ENCODE measurements around the gene VTI1A.

VTI1A gene

DNA sequence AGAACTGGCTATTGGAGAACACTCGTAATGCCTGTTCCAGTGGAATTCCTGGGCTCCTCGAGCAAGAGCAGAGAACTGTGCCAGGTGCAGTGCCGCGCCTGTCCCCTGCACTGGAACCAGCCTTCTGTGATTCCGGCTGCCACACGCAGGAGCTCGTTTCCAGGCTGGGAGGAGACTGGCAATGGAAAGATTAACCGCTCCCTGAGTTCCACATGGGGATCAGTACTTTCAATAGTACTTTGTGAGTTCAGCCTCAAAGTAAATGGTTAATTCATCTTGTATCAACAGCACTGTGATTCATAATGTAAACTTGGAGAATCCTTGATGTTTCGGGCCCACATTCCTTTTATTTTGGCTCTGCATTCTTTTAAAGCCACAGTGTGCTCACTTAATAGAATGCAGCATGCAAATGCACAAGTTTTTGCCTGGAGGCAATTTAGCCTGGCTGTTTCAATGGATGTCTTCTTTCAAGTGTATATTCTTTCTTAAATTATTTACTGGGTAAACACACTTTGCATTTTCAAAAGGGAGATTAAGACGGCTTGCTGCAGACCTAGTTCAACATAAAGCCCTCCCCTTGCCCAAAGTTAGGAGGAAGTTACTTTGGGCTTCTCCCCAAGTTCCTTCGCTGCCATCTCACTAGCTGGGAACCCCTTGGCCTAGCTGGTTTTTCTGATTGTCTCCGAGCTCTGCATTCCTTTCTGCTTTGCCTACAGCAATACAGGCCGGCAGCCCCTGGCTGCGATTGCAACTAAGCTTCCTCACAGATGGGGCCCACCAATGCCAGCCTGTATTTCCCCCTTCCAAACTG is 364.9 kb downstream of the VTI1A start:
- TF ChIP-seq, protein P1, sequence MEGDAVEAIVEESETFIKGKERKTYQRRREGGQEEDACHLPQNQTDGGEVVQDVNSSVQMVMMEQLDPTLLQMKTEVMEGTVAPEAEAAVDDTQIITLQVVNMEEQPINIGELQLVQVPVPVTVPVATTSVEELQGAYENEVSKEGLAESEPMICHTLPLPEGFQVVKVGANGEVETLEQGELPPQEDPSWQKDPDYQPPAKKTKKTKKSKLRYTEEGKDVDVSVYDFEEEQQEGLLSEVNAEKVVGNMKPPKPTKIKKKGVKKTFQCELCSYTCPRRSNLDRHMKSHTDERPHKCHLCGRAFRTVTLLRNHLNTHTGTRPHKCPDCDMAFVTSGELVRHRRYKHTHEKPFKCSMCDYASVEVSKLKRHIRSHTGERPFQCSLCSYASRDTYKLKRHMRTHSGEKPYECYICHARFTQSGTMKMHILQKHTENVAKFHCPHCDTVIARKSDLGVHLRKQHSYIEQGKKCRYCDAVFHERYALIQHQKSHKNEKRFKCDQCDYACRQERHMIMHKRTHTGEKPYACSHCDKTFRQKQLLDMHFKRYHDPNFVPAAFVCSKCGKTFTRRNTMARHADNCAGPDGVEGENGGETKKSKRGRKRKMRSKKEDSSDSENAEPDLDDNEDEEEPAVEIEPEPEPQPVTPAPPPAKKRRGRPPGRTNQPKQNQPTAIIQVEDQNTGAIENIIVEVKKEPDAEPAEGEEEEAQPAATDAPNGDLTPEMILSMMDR (conservative IDR thresholded peaks at IDR 0.05; ENCODE audit: low read depth, low read length) = no peak
- Histone ChIP-seq H3K4me1 (ENCODE audit: low read depth, poor library complexity, severe bottlenecking) (no peaks in the 10 kb centered on the region), H3K36me3 (ENCODE audit: insufficient read depth) (no peaks in the 10 kb centered on the region), H3K4me2 (no peak overlapping the region), H3K9ac (no peak overlapping the region), H4K20me1 (ENCODE audit: insufficient read depth) (no peaks in the 10 kb centered on the region), H2AFZ (ENCODE audit: low read depth) (no peak overlapping the region), H3K27me3 (ENCODE audit: insufficient read depth, low read depth) (no peaks in the 10 kb centered on the region), H3K27ac (no peak overlapping the region), H3K4me3 (IDR thresholded peaks at IDR 0.05; ENCODE audit: insufficient read depth, low read depth, low read length) (no peak overlapping the region), H3K79me2 (ENCODE audit: insufficient read depth, low read depth) (no peaks in the 10 kb centered on the region)

DNA sequence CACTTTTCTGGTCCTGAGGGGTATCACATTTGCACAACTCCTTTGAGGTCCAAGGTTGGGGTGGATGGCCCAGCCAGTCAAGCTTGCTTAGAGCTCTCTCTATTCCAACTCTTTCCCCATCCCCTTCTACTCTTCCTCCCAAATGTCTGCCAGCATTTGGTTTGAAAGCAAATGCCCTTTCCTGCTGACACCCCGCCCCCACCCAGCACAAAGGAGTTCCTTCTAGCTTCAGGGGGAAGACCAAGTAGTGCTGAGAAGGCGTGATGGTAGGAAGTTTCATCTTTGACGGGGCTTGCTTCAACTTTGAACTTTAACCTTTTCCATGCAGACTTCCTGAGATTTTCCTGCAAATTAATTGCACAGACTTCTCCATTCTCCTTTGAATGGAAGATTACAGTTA is 365.6 kb downstream of the VTI1A start:
- Histone ChIP-seq H3K9ac (no peak overlapping the region), H3K79me2 (ENCODE audit: insufficient read depth, low read depth) (no peaks in the 10 kb centered on the region), H3K36me3 (ENCODE audit: insufficient read depth) (no peaks in the 10 kb centered on the region), H3K27ac (no peak overlapping the region), H2AFZ (ENCODE audit: low read depth) (no peak overlapping the region), H3K27me3 (ENCODE audit: insufficient read depth, low read depth) (no peaks in the 10 kb centered on the region), H3K4me3 (IDR thresholded peaks at IDR 0.05; ENCODE audit: insufficient read depth, low read depth, low read length) (no peak overlapping the region), H3K4me2 (no peak overlapping the region), H4K20me1 (ENCODE audit: insufficient read depth) (no peaks in the 10 kb centered on the region), H3K4me1 (ENCODE audit: low read depth, poor library complexity, severe bottlenecking) (no peaks in the 10 kb centered on the region)
- TF ChIP-seq, protein P1 (conservative IDR thresholded peaks at IDR 0.05; ENCODE audit: low read depth, low read length) = no peak

DNA sequence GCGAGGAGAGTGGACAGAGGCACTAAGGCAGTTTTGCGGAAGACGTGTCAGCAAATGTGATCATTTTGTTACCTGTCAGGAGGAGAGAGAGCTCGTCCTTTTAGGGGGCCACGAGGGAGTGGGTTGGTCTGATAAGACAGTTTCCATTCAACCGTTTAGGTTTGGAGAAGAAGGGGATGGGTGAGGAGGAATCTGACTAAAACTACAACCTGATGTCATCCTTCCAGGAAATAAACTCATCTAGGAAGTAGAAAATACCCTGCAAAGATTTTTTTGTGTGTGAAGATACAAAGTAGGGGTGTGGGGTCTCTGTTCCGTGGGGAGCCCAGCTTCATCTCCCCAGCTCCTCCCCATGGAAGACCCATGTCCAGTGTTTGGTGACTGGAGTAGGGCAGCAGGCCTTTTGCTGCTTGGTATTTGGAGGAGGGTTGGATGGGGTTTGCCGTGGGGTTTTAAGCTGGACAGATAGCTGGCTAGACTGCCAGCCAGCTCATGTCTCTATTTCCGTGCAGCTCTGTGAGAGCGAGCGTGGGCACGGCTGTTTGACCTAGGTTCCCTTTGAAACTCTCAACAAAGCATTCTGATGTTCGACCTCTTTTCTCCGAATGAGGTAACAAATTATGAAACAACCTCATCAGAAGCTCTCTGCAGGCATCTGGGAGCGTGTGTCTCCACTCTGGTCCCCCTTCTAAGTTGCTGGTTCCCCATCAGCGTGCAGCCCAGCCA is 367.0 kb downstream of the VTI1A start:
- Histone ChIP-seq H3K4me3 (IDR thresholded peaks at IDR 0.05; ENCODE audit: insufficient read depth, low read depth, low read length) (no peak overlapping the region), H3K79me2 (ENCODE audit: insufficient read depth, low read depth) (no peaks in the 10 kb centered on the region), H3K9ac (no peak overlapping the region), H3K27me3 (ENCODE audit: insufficient read depth, low read depth) (no peaks in the 10 kb centered on the region), H3K36me3 (ENCODE audit: insufficient read depth) (no peaks in the 10 kb centered on the region), H2AFZ (ENCODE audit: low read depth) (no peak overlapping the region), H4K20me1 (ENCODE audit: insufficient read depth) (no peaks in the 10 kb centered on the region), H3K4me1 (ENCODE audit: low read depth, poor library complexity, severe bottlenecking) (no peaks in the 10 kb centered on the region), H3K27ac (no peak overlapping the region), H3K4me2 (no peak overlapping the region)
- TF ChIP-seq, protein P1 (conservative IDR thresholded peaks at IDR 0.05; ENCODE audit: low read depth, low read length) = no peak

DNA sequence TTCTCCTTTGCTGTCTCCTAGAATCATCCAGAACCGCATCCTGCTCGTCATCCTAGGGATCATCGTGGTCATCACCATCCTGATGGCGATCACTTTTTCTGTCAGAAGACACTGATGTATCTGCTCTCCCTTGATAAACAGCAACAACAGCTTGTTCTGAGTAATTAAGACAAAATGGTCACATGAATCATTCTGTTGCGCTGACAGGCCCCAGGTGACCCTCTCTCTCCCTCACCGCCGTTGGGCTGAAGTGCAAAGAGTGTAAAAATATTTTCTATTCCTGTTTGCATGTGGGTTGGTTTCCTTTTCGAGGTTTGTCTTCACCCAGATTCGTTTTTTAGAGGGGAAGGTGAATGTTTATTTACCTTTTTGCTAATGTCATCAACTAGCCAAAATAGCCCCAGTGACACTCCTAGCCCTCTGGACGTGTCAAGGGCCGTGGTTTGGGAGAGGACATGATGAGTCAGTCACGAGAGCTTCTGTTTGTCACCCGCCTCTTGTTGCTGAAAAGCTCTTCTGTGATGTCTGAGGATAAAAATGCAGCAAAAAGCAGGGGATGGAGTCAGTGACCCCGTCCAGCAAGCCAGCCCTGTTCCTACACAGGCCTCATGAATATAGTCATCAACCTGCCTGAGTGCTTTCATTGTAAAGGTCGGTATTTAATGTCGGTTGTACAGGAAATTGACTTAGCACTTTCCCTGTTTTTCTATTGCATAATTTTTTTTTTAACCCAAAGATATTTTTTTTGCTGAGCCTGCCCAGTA is 368.4 kb downstream of the VTI1A start:
- H3K4me3 ChIP-seq (IDR thresholded peaks at IDR 0.05; ENCODE audit: insufficient read depth, low read depth, low read length) = no peak overlapping the region

More for the DNA sequence above, 368.4 kb downstream of the VTI1A start:
- Histone ChIP-seq H3K27me3 (ENCODE audit: insufficient read depth, low read depth) (no peaks in the 10 kb centered on the region), H2AFZ (ENCODE audit: low read depth) (no peak overlapping the region), H4K20me1 (ENCODE audit: insufficient read depth) (no peaks in the 10 kb centered on the region), H3K79me2 (ENCODE audit: insufficient read depth, low read depth) (no peaks in the 10 kb centered on the region), H3K27ac (no peak overlapping the region), H3K4me2 (no peak overlapping the region), H3K9ac (no peak overlapping the region), H3K4me1 (ENCODE audit: low read depth, poor library complexity, severe bottlenecking) (no peaks in the 10 kb centered on the region), H3K36me3 (ENCODE audit: insufficient read depth) (no peaks in the 10 kb centered on the region)
- TF ChIP-seq, protein P1 (conservative IDR thresholded peaks at IDR 0.05; ENCODE audit: low read depth, low read length) = no peak
